RWPE1 (cell line): ENCODE data around the gene ANKMY1.

ENCODE experiments used
- CTCF ChIA-PET: fragments of 350-600 bp; sonication (Branson Sonifier 250); formaldehyde crosslinking; extraction: SDS; loops from one replicate; lab custom pipeline; 2021; lab: Yijun Ruan, JAX
- POLR2A ChIA-PET: fragments of 400-600 bp; formaldehyde crosslinking; extraction: SDS; loops from one replicate; lab custom pipeline; 2020; ENCODE audit warnings: antibody characterized with exemption; ENCODE audit not compliant: low non-redundant PET; lab: Yijun Ruan, JAX
- DNase-seq: peaks from one replicate; pipeline ENCODE4 v3.0.0; 2012; ENCODE audit warnings: low spot score
- H3K27ac ChIP-seq: fragments of 450-650 bp; 2 replicates; pipeline ENCODE4 v1.5.1; 2017
- CTCF ChIP-seq: fragments of 450-650 bp; conservative IDR thresholded peaks from 2 replicates; pipeline ENCODE4 v1.5.1; 2017; ENCODE audit warnings: low read depth, mild to moderate bottlenecking

The ANKMY1 gene

GRCh38 chr2:240556553-240557100 is 1.2 kb downstream of the ANKMY1 start:
- peak overlapping the region; percentile 51; the same call in 1 of the 2 replicates for H3K27ac ChIP-seq
- CTCF ChIA-PET, result interaction anchor here (0.6 to 0.7 kb wide), 3 partner anchors 23 to 453 kb away, joined by 3 to 6 read pairs (median 4); no protein-coding TSS in a partner anchor
- POLR2A ChIA-PET, result no interaction called here
- DNase-seq, result no peak
- TF ChIP-seq CTCF, result peak; percentile 40

- H3K27ac ChIP-seq, result no peak overlapping the region; the same call in 1 of the 2 replicates
- POLR2A ChIA-PET, result no interaction called here
- CTCF ChIA-PET, result interaction anchor here (1.5 kb wide), 1 partner anchor 10 kb away, joined by 4 read pairs; no protein-coding TSS in a partner anchor
- no peak for DNase-seq
- no peak for TF ChIP-seq CTCF
Measured at GRCh38 chr2:240555541-240556250, 2.1 kb downstream of the ANKMY1 start.

GRCh38 chr2:240554767-240555493 is 2.9 kb downstream of the ANKMY1 start:
- POLR2A ChIA-PET, result no interaction called here
- no peak for DNase-seq
- TF ChIP-seq CTCF, result no peak
- CTCF ChIA-PET, result interaction anchor here (1.5 kb wide), 1 partner anchor 11 kb away, joined by 4 read pairs; no protein-coding TSS in a partner anchor
- H3K27ac ChIP-seq, result no peak overlapping the region; the same call in 1 of the 2 replicates

GRCh38 chr2:240553956-240554480 is 3.8 kb downstream of the ANKMY1 start:
- no peak overlapping the region for H3K27ac ChIP-seq
- no peak for TF ChIP-seq CTCF
- CTCF ChIA-PET, result interaction anchor here (1.5 kb wide), 1 partner anchor 12 kb away, joined by 4 read pairs; no protein-coding TSS in a partner anchor
- DNase-seq, result no peak
- POLR2A ChIA-PET, result no interaction called here

- POLR2A ChIA-PET, result no interaction called here
- no peak overlapping the region for H3K27ac ChIP-seq
- CTCF ChIA-PET, result no interaction called here
- no peak for TF ChIP-seq CTCF
- no peak for DNase-seq
Measured at GRCh38 chr2:240551811-240552210, 6.0 kb downstream of the ANKMY1 start.

- POLR2A ChIA-PET, result no interaction called here
- no peak overlapping the region for H3K27ac ChIP-seq
- no peak for TF ChIP-seq CTCF
- no peak for DNase-seq
- CTCF ChIA-PET, result no interaction called here
Measured at GRCh38 chr2:240551288-240551687, 6.5 kb downstream of the ANKMY1 start.
